BE2C (cell line): Measurements from ENCODE around the gene PIK3R5.

Experiments used
- DNase-seq: peaks from one replicate; pipeline ENCODE4 v3.0.0-alpha.2; 2020
- H3K27me3 ChIP-seq: fragments of 250-450 bp; sonication (Bioruptor Pico); 2 replicates; pipeline ENCODE4 v1.5.1; 2020; ENCODE audit warnings: mild to moderate bottlenecking
- H3K36me3 ChIP-seq: fragments of 250-450 bp; sonication (Bioruptor Pico); 2 replicates; pipeline ENCODE4 v1.5.1; 2020; ENCODE audit warnings: mild to moderate bottlenecking
- H3K4me1 ChIP-seq: fragments of 250-450 bp; sonication (Bioruptor Pico); 2 replicates; pipeline ENCODE4 v1.5.1; 2020
- H3K4me3 ChIP-seq: 2 replicates; pipeline ENCODE4 v1.5.1; 2011; ENCODE audit warnings: low read depth, low read length
- H3K9me3 ChIP-seq: fragments of 250-450 bp; sonication (Bioruptor Pico); 2 replicates; pipeline ENCODE4 v1.5.1; 2020
- CTCF ChIP-seq: IDR thresholded peaks from 2 replicates; pipeline ENCODE4 v1.5.1; 2012; ENCODE audit warnings: mild to moderate bottlenecking, low read depth, low read length

The PIK3R5 gene

DNA sequence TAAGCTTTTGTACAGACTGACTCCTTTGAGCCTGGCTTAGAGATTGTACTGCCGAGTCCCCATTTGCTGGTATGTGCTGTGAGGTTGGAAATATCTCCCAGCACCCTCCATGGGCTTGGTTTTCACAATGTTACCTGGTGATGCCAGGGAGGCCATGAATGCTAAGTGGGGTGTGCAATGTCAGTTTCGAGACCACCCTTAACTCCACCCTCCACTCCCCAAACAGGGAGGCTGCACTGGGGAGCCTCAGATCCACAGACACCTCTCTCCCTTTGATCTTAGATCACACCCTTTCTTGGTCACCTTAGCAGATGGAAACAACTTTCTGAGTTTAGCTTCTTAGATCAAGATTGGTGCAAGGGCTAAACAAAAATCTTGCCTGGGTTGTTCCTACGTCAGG, 69.4 kb downstream of the PIK3R5 start:
- no peaks in the 10 kb centered on the region for H3K36me3 ChIP-seq
- no peak for TF ChIP-seq CTCF
- no peak overlapping the region for H3K4me3 ChIP-seq
- H3K27me3 ChIP-seq = no peaks in the 10 kb centered on the region
- no peak for DNase-seq
- H3K9me3 ChIP-seq = no peaks in the 10 kb centered on the region
- H3K4me1 ChIP-seq = no peaks in the 10 kb centered on the region

DNA sequence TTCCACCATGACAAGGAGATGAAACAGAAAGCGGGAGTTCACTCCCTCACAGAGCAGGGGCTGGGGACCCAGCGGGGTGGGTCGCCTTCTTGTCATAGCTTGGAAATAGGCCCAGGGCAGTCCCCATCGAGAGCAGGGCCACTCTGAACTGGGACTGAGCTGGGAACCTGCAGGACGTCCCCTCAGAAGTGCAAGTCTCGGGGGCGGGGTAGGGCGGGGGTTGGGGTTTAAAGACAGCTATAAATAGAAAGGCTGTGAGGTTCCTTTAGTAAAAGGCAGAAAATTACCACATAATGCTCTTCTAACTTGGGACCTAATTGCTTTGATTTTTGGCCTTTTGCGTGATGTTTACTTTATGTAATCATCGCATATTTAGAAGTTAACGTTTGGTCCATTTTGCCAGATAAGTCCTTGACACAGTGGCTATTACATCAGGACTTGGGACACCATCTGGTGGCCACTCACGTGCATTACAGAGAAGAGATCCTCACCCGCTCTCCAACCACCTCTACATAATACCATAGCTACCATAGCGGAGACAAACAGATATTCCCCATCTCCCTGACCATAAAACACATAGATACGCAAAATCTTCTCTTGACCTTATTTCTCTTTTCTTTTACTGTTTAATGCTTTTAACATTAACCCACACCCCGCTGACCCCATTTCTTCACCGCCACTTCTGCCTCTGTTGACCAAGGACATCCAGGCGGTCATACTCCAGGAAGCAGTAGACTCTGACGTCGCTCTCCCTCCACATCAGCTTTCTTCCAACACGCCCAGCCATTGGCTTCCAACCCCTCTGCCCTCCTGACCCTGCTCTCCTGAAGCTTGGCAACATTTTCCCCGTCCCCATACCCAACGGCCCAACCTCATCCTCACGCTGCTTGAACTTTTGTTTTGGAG, 70.6 kb downstream of the PIK3R5 start:
- Histone ChIP-seq H3K27me3 (no peaks in the 10 kb centered on the region), H3K4me3 (no peak overlapping the region), H3K36me3 (no peaks in the 10 kb centered on the region), H3K4me1 (no peaks in the 10 kb centered on the region), H3K9me3 (no peaks in the 10 kb centered on the region)
- DNase-seq = peak; percentile 16
- TF ChIP-seq CTCF = peak; percentile 67

DNA sequence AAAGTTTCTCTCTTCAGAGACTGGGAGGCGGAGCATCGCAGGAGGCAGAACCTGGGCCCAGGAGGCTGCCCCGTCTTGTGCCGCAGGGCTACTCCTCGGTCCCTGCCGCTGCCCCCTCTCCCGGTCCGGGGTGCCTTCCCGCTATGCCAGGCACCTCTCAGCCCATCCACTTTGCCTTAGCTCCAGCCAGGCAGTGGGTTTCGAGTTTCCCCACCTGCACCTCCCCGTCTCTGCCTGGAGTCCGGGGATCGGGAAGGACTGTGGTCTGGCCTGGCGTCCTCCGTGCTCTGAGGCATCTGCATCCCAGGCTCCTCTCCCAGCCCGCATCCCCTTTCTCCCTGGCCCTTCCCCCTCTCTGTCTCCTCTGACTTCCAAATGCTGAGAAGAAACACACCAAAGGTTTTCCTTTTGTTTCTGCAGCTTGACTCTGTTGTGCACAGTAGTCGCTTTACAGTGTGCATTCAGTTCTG, 71.3 kb downstream of the PIK3R5 start:
- Histone ChIP-seq H3K36me3 (no peaks in the 10 kb centered on the region), H3K4me3 (no peak overlapping the region), H3K27me3 (no peaks in the 10 kb centered on the region), H3K4me1 (no peaks in the 10 kb centered on the region), H3K9me3 (no peaks in the 10 kb centered on the region)
- no peak for DNase-seq
- no peak for TF ChIP-seq CTCF

- Histone ChIP-seq H3K27me3 (no peaks in the 10 kb centered on the region), H3K4me1 (no peaks in the 10 kb centered on the region), H3K4me3 (no peak overlapping the region), H3K36me3 (no peaks in the 10 kb centered on the region), H3K9me3 (no peaks in the 10 kb centered on the region)
- DNase-seq = no peak
- no peak for TF ChIP-seq CTCF
These were observed 71.8 kb downstream of the PIK3R5 start for GRCh38 chr17:8893621-8894201.

GRCh38 chr17:8893059-8893458, 72.4 kb downstream of the PIK3R5 start:
- DNase-seq = no peak
- TF ChIP-seq CTCF = no peak
- Histone ChIP-seq H3K4me1 (no peaks in the 10 kb centered on the region), H3K27me3 (no peaks in the 10 kb centered on the region), H3K9me3 (no peaks in the 10 kb centered on the region), H3K36me3 (no peaks in the 10 kb centered on the region), H3K4me3 (no peak overlapping the region)

GRCh38 chr17:8892338-8892690, 73.2 kb downstream of the PIK3R5 start:
- DNase-seq = no peak
- Histone ChIP-seq H3K27me3 (no peaks in the 10 kb centered on the region), H3K4me3 (no peak overlapping the region), H3K36me3 (no peaks in the 10 kb centered on the region), H3K9me3 (no peaks in the 10 kb centered on the region), H3K4me1 (no peaks in the 10 kb centered on the region)
- TF ChIP-seq CTCF = no peak
